Panc1 (cell line): ENCODE results near the gene HNRNPA3. TPM values are rescaled to one million over a fixed set of nuclear protein-coding genes. Genes with fewer than 3 reads are reported as not detected.

Source experiments
- ATAC-seq: fragments of 200-7000 bp; cut with Tn5 transposase; 2 replicates; pipeline ENCODE4 v1.9.1; 2020; ENCODE audit warnings: mild to moderate bottlenecking, moderate library complexity
- Bru-seq: library from RNA; stranded (reverse); fragments of 400-500 nt; gene quantifications from one replicate; lab custom pipeline; 2021; lab: Mats Ljungman, UMichigan
- BruChase-seq, 2 experiments: library from RNA; stranded (reverse); fragments of 400-500 nt; gene quantifications; one replicate each; lab custom pipeline; 2021; lab: Mats Ljungman, UMichigan
- BruUV-seq: library from RNA; stranded (reverse); fragments of 400-500 nt; replicated peaks from 2 replicates; lab custom pipeline; 2021; lab: Mats Ljungman, UMichigan
- CTCF ChIA-PET: fragments of 300-600 bp; sonication (Branson Sonifier 250); formaldehyde crosslinking; loops from one replicate; lab custom pipeline; 2022; ENCODE audit warnings: antibody characterized with exemption; lab: Charles Lee
- POLR2A ChIA-PET: fragments of 300-600 bp; sonication (Branson Sonifier 250); formaldehyde crosslinking; loops from one replicate; lab custom pipeline; 2022; ENCODE audit warnings: antibody characterized with exemption; lab: Charles Lee
- DNase-seq: peaks from one replicate; pipeline ENCODE4 v3.0.0-alpha.2; 2010; ENCODE audit warnings: low read depth, low spot score
- H3K27ac ChIP-seq: 2 replicates; pipeline ENCODE4 v1.5.1; 2011; ENCODE audit warnings: mild to moderate bottlenecking, low read length, inconsistent platforms
- H3K27me3 ChIP-seq: fragments of 200-500 bp; sonication (Bioruptor generic); 2 replicates; pipeline ENCODE4 v1.6.0; 2014; ENCODE audit warnings: low read length, inconsistent platforms; ENCODE audit not compliant: control insufficient read depth, insufficient read depth
- H3K36me3 ChIP-seq: fragments of 200-500 bp; sonication (Bioruptor generic); 2 replicates; pipeline ENCODE4 v1.5.1; 2014; ENCODE audit warnings: inconsistent platforms, mild to moderate bottlenecking, low read length, moderate library complexity; ENCODE audit not compliant: control insufficient read depth, insufficient read depth
- H3K4me1 ChIP-seq: 2 replicates; pipeline ENCODE4 v1.5.1; 2011; ENCODE audit warnings: inconsistent platforms, mild to moderate bottlenecking, low read length, moderate library complexity; ENCODE audit not compliant: control insufficient read depth, insufficient read depth
- H3K4me3 ChIP-seq, 2 experiments: 2 replicates each; pipeline ENCODE4 v1.5.1; 2011 to 2012; ENCODE audit warnings: low read depth in 2 of 2, low read length in 2 of 2, mild to moderate bottlenecking in 2 of 2, inconsistent platforms in 1 of 2, moderate library complexity in 1 of 2
- H3K9me3 ChIP-seq: fragments of 200-500 bp; sonication (Bioruptor generic); 2 replicates; pipeline ENCODE4 v1.5.1; 2014; ENCODE audit warnings: low read depth, mild to moderate bottlenecking, inconsistent platforms, low read length, moderate library complexity; ENCODE audit not compliant: control insufficient read depth, insufficient read depth
- CTCF ChIP-seq: fragments of 450-650 bp; IDR thresholded peaks from 2 replicates; pipeline ENCODE4 v1.5.1; 2017; ENCODE audit warnings: mild to moderate bottlenecking
- POLR2AphosphoS5 ChIP-seq: IDR thresholded peaks from 2 replicates; pipeline ENCODE4 v1.6.1; 2012; ENCODE audit warnings: mild to moderate bottlenecking, low read depth, low read length, moderate library complexity
- REST ChIP-seq, 2 experiments: IDR thresholded peaks; 2 replicates each; pipeline ENCODE4 v1.6.1; 2011 to 2012; ENCODE audit warnings: low read depth in 2 of 2, control low read depth in 1 of 2, low read length in 1 of 2, mild to moderate bottlenecking in 1 of 2, moderate library complexity in 1 of 2; ENCODE audit not compliant: insufficient read depth in 1 of 2
- SIN3A ChIP-seq: IDR thresholded peaks from 2 replicates; pipeline ENCODE4 v1.6.1; 2012; ENCODE audit warnings: low read depth, mild to moderate bottlenecking, low read length, moderate library complexity, borderline replicate concordance; ENCODE audit not compliant: insufficient read depth
- TCF7L2 ChIP-seq: IDR thresholded peaks from 2 replicates; pipeline ENCODE4 v1.6.1; 2011; ENCODE audit warnings: mild to moderate bottlenecking, low read depth, low read length, inconsistent platforms
- in situ Hi-C: cut with HindIII; loops from 2 replicates; pipeline ENCODE4 v1.10.0; 2016; ENCODE audit warnings: low sequenced_read_pairs, low pct_unique_long_range_greater_than_20kb
- intact Hi-C: fragments of 100-400 bp; cut with micrococcal nuclease; formaldehyde crosslinking; loops from one replicate; pipeline ENCODE4 v1.10.0; 2022; ENCODE audit not compliant: unreplicated experiment
- long read RNA-seq: library from polyadenylated mRNA; unstranded; transcript quantifications from one replicate; pipeline ENCODE4 v2.0.0, GENCODE V29; 2021; ENCODE audit not compliant: unreplicated experiment
- polyA plus RNA-seq: library from polyadenylated mRNA; unstranded; fragments of >200 nt; gene quantifications from one replicate; pipeline ENCODE4 v1.2.1, GENCODE V29; 2012; ENCODE audit warnings: missing spikeins; ENCODE audit not compliant: insufficient read length
- total RNA-seq: library from RNA; stranded (reverse); gene quantifications from one replicate; pipeline ENCODE4 v1.2.1, GENCODE V29; 2021; ENCODE audit not compliant: unreplicated experiment

The HNRNPA3 gene
- total RNA-seq: 228 TPM
- polyA plus RNA-seq: 326 TPM
- Bru-seq, nascent RNA: percentile 100 among the genes with signal in this experiment
- percentile 100 among the genes with signal in this experiment for BruChase-seq, experiment 1, labeled RNA remaining after a 2-hour chase
- BruChase-seq, experiment 2, labeled RNA remaining after a 6-hour chase: percentile 100 among the genes with signal in this experiment
- long read RNA-seq, full-length matches to known transcripts: 126 of 292 reads
- long read RNA-seq, partial matches to known transcripts: 94 of 292 reads
- long read RNA-seq, other reads (novel, unspliced or antisense): 72 of 292 reads

GRCh38 chr2:177212106-177212890 lies at the start of gene HNRNPA3:
HNRNPA3 (plus strand) TSS chr2:177212794; CDS start chr2:177212800, 6 bp downstream.
- POLR2A ChIA-PET: interaction anchor here (0.6 to 1.7 kb wide), 5 partner anchors 29 to 113 kb away, joined by 3 to 11 read pairs (median 3); no protein-coding TSS in a partner anchor
- no TSS peak for BruUV-seq
- Histone ChIP-seq H3K9me3 (no peaks in the 10 kb centered on the region), H3K4me1 (peaks cover 24% of the 10 kb centered on the region), H3K36me3 (peaks cover 30% of the 10 kb centered on the region), H3K27me3 (no peaks in the 10 kb centered on the region), H3K27ac (peak within 1 kb of the TSS; percentile 100), H3K4me3 (peak within 1 kb of the TSS; percentile 89 to 95)
- DNase-seq (peak; percentile 93), ATAC-seq (peak; percentile 92)
- in situ Hi-C loops: no loop called here
- CTCF ChIA-PET: interaction anchor here (1.1 kb wide), 1 partner anchor 23 kb away, joined by 3 read pairs; no protein-coding TSS in a partner anchor
- intact Hi-C loops: loop anchor here (2.0 kb wide), 1 partner anchor 47 kb away; no protein-coding TSS in a partner anchor
- TF ChIP-seq SIN3A (no peak), TCF7L2 (0 out of 2 replicates have a peak, but pooled peaks have one; percentile 43), CTCF (no peak; the same call in 1 of the 2 replicates), POLR2AphosphoS5 (peak; percentile 97), REST (IDR thresholded peaks at IDR 0.05; ENCODE audit: insufficient read depth in 1 of 2, low read depth in 2 of 2, low read length in 1 of 2) (peak in 1 of 2 experiments; percentile 42; a peak in 2 of 4 replicates)

GRCh38 chr2:177164131-177164530 lies 48.5 kb upstream of the HNRNPA3 start:
- DNase-seq (no peak), ATAC-seq (no peak)
- TF ChIP-seq REST (IDR thresholded peaks at IDR 0.05; ENCODE audit: insufficient read depth in 1 of 2, low read depth in 2 of 2, low read length in 1 of 2) (no peak), POLR2AphosphoS5 (no peak), TCF7L2 (no peak), CTCF (no peak; the same call in 1 of the 2 replicates), SIN3A (no peak)
- BruUV-seq: no TSS peak
- H3K27ac ChIP-seq: peak overlapping the region; percentile 99
- no peaks in the 10 kb centered on the region for H3K9me3 ChIP-seq
- H3K4me1 ChIP-seq: peaks cover 45% of the 10 kb centered on the region
- ChIA-PET CTCF (interaction anchor here (0.5 to 2.4 kb wide), 9 partner anchors 34 to 951 kb away, joined by 3 to 16 read pairs (median 4); no protein-coding TSS in a partner anchor), POLR2A (interaction anchor here (0.6 to 1.5 kb wide), 7 partner anchors 13 to 169 kb away, joined by 3 to 11 read pairs (median 3); partner anchors contain the start of gene HNRNPA3)
- H3K36me3 ChIP-seq: no peaks in the 10 kb centered on the region
- intact Hi-C loops (loop anchor here (1.0 to 10.0 kb wide), 6 partner anchors 49 to 1037 kb away; partner anchors contain the start of genes HNRNPA3 and HOXD8), in situ Hi-C loops (no loop called here)
- H3K4me3 ChIP-seq: peak overlapping the region; percentile 32 to 57
- H3K27me3 ChIP-seq: no peaks in the 10 kb centered on the region
